ENCODE data around the gene CDC42BPB. TPM values are rescaled to one million over a fixed set of nuclear protein-coding genes. Genes with fewer than 3 reads are reported as not detected.

CDC42BPB gene
- total and polyA plus RNA-seq, 12 donors: 29.6 to 83.6 (median 69.3) TPM

GRCh38 chr14:102906616-102907302, 150.6 kb downstream of the CDC42BPB start:
- Histone ChIP-seq H3K4me3 (no peak overlapping the region), H3K27me3 (no peaks in the 10 kb centered on the region), H3K4me1 (peaks cover 0 to under 1% (median 0%) of the 10 kb centered on the region in 9 donors), H3K27ac (no peak overlapping the region), H3K9me3 (no peaks in the 10 kb centered on the region), H3K36me3 (peaks cover 0 to 62% (median 4%) of the 10 kb centered on the region in 9 donors)
- TF ChIP-seq, protein P1, sequence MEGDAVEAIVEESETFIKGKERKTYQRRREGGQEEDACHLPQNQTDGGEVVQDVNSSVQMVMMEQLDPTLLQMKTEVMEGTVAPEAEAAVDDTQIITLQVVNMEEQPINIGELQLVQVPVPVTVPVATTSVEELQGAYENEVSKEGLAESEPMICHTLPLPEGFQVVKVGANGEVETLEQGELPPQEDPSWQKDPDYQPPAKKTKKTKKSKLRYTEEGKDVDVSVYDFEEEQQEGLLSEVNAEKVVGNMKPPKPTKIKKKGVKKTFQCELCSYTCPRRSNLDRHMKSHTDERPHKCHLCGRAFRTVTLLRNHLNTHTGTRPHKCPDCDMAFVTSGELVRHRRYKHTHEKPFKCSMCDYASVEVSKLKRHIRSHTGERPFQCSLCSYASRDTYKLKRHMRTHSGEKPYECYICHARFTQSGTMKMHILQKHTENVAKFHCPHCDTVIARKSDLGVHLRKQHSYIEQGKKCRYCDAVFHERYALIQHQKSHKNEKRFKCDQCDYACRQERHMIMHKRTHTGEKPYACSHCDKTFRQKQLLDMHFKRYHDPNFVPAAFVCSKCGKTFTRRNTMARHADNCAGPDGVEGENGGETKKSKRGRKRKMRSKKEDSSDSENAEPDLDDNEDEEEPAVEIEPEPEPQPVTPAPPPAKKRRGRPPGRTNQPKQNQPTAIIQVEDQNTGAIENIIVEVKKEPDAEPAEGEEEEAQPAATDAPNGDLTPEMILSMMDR (IDR thresholded peaks at IDR 0.05): no peak
- WGBS, 2 donors: 98% methylated on average over 30 of the region's 30 CpGs
- DNase-seq (no peak), ATAC-seq (no peak)
- intact Hi-C loops (cut with DNase I): no loop called here

GRCh38 chr14:102905116-102906108, 151.9 kb downstream of the CDC42BPB start:
- Histone ChIP-seq H3K4me3 (no peak overlapping the region), H3K4me1 (peaks cover 0 to 11% (median 0%) of the 10 kb centered on the region in 9 donors), H3K27ac (no peak overlapping the region), H3K27me3 (no peaks in the 10 kb centered on the region), H3K36me3 (peaks cover 0 to 69% (median 4%) of the 10 kb centered on the region in 9 donors), H3K9me3 (no peaks in the 10 kb centered on the region)
- intact Hi-C loops (cut with DNase I): no loop called here
- no peak for ATAC-seq
- no peak for DNase-seq
- TF ChIP-seq, protein P1 (IDR thresholded peaks at IDR 0.05): no peak
- 96% methylated on average over 38 of the region's 38 CpGs for WGBS, 2 donors

DNA sequence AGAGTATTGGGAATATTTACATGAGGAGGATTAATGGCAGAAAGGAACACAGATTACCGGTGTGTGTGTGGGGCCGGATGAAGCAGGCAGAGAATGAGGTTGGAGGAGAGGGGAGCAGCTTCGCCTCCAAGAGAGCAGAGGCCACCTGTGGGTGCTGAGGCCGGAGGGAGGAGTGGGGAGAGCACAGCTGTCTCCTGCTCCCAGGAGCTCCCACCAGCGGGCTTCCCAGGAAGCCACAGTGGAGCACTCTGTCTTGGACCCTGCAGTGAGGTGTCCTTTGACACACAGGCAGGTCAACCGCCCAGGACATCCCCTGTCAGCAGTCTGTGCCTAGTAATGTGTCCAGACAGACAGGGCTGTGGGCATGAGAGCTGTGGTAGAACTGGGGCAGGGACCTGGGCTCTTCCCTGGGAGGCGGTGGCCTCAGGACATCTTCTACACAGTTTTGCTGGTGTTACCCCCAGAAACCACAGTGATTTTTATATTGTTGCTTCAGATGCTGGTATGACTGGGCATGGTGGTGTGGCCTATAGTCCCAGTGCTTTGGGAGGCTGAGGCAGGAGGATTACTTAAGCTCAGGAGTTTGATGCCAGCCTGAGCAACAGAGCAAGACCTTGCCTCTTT, 153.3 kb downstream of the CDC42BPB start:
- intact Hi-C loops (cut with DNase I): no loop called here
- no peak for DNase-seq
- Histone ChIP-seq H3K9me3 (no peaks in the 10 kb centered on the region), H3K4me1 (peaks cover 0 to 12% (median 0%) of the 10 kb centered on the region in 9 donors), H3K27me3 (no peaks in the 10 kb centered on the region), H3K27ac (no peak overlapping the region), H3K36me3 (peaks cover 0 to 80% (median 4%) of the 10 kb centered on the region in 9 donors), H3K4me3 (no peak overlapping the region)
- 97 to 99% methylated on average over 7 of the region's 7 CpGs for WGBS, 2 donors
- TF ChIP-seq, protein P1 (IDR thresholded peaks at IDR 0.05): no peak
- ATAC-seq: no peak
